Lower leg skin (tissue), 4 donors: Measurements from ENCODE around the gene RUNX3. TPM values are rescaled to one million over a fixed set of nuclear protein-coding genes. Genes with fewer than 3 reads are reported as not detected.

Experiments used
- DNase-seq, 2 donors: peaks; one replicate each; pipeline ENCODE4 v3.0.0-alpha.2; 2019; ENCODE audit warnings: low spot score in 2 of 2
- H3K4me3 ChIP-seq: fragments of 200-600 bp; sonication (generic); 2 replicates; pipeline ENCODE4 v1.5.1; 2017; ENCODE audit warnings: mild to moderate bottlenecking, low read depth; ENCODE audit not compliant: poor library complexity, severe bottlenecking
- CTCF ChIP-seq, 3 donors: fragments of 450-650 bp; IDR thresholded peaks; one replicate each; pipeline ENCODE4 v1.5.1; 2016; ENCODE audit warnings: antibody characterized with exemption in 3 of 3, mild to moderate bottlenecking in 3 of 3, moderate library complexity in 2 of 3
- POLR2A ChIP-seq, 2 donors: fragments of 450-650 bp; IDR thresholded peaks; one replicate each; pipeline ENCODE4 v1.6.1; 2016 to 2017; ENCODE audit warnings: antibody characterized with exemption in 2 of 2, mild to moderate bottlenecking in 1 of 2, moderate library complexity in 1 of 2
- WGBS, 2 donors: methylation state at CpG; one replicate each; pipeline ENCODE4 v1.1.5; 2018; 5-methylcytosine and 5-hydroxymethylcytosine counted together
- intact Hi-C: fragments of 100-400 bp; cut with DNase I; formaldehyde crosslinking; loops from one replicate; pipeline ENCODE4 v1.15.0; 2023; ENCODE audit warnings: low total_unique reads
- total RNA-seq, 4 donors: library from RNA; depleted of rRNA; stranded (reverse); fragments of >200 nt; gene quantifications; one replicate each; pipeline ENCODE4 v1.1.0, GENCODE V29; 2016

RUNX3 gene
- total RNA-seq, 4 donors from 2014 or later: 6.1 to 24.4 (median 19.8) TPM

DNA sequence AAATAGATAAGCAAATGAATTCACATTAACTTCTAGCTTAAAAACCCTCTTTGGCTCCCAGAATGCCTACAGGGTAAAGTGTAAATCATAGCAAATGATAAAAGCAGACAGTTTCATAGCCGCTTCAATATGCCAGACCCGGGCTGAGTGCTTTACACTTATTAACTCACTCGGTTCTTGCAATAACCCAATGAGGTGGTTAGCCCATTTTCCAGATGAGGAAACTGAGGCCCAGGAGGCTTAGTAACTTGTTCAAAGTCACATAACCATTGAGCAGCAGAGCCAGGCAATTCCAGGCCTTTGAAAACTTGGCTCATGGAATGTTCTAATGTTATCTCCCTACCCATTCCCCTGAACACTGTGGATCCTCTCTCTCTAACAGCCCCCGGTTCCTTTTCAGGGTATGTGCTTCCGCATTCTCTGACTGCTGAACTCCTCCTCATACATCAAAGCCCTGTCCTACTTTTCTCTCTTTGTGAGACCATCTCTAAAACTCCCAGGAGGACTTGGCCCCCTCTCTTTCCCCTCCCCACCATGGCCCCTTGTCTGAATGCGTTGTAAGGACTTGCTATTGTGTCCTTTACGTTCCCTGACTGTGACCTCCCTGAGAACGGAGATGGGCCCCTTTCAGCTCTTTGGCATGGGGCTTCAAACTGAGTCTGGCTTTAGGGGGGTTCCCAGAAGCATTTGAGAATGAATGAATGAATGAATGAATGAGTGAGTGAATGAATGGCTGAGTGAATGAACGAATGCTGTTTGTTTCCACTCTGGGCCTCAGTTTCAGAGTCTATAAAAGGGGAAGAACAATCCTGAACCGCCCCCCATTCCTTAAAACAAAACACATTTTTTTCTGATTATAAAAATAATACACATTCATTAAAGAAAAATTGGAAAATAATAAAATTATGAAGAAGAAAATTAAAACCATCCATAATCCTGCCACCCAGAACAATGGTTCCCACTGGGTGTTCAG, 15.6 kb upstream of the RUNX3 start:
- intact Hi-C loops: no loop called here
- WGBS, 2 donors: 83% methylated on average over 10 of the region's 10 CpGs
- TF ChIP-seq CTCF (IDR thresholded peaks at IDR 0.05): no peak
- no peak for TF ChIP-seq POLR2A (IDR thresholded peaks at IDR 0.05)
- no peak for DNase-seq
- no peak overlapping the region for H3K4me3 ChIP-seq

DNA sequence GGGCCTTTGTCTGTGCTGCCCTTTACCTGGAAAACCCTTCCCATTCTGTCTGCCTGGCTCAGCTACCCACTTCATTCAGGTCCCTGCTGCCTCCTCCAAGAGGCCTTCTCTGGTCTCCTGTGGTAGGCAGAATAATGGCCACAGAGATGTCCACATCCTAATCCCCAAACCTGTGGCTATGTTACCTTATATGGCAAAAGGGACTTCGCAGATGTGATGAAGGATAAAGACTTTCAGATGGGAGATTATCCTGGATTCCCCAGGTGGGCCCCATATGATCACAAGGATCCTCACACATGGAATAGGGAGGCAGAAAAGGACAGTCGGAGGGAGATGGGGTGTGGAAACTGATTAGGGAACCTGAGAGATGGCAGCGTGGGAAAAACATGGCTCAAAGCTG, 14.2 kb upstream of the RUNX3 start:
- no peak for TF ChIP-seq CTCF (IDR thresholded peaks at IDR 0.05)
- no peak overlapping the region for H3K4me3 ChIP-seq
- DNase-seq: no peak
- 87 to 95% methylated on average over 3 of the region's 3 CpGs for WGBS, 2 donors
- intact Hi-C loops: no loop called here

GRCh38 chr1:24942789-24943188, 12.7 kb upstream of the RUNX3 start:
- H3K4me3 ChIP-seq: no peak overlapping the region
- no peak for TF ChIP-seq POLR2A (IDR thresholded peaks at IDR 0.05)
- TF ChIP-seq CTCF (IDR thresholded peaks at IDR 0.05): no peak
- 39 to 63% methylated on average over 15 to 19 of the region's 19 CpGs for WGBS, 2 donors
- DNase-seq: no peak
- intact Hi-C loops: no loop called here

GRCh38 chr1:24941564-24941963, 11.5 kb upstream of the RUNX3 start:
- DNase-seq: no peak
- no peak overlapping the region for H3K4me3 ChIP-seq
- intact Hi-C loops: no loop called here
- 70 to 80% methylated on average over 4 of the region's 4 CpGs for WGBS, 2 donors
- TF ChIP-seq POLR2A (IDR thresholded peaks at IDR 0.05) (no peak), CTCF (IDR thresholded peaks at IDR 0.05) (no peak)

GRCh38 chr1:24940231-24940630, 10.2 kb upstream of the RUNX3 start:
- no peak for DNase-seq
- no peak for TF ChIP-seq CTCF (IDR thresholded peaks at IDR 0.05)
- no peak for TF ChIP-seq POLR2A (IDR thresholded peaks at IDR 0.05)
- 87 to 95% methylated on average over 7 of the region's 7 CpGs for WGBS, 2 donors
- H3K4me3 ChIP-seq: no peak overlapping the region
- intact Hi-C loops: no loop called here
